Right lobe of liver (tissue), 6 donors: ENCODE data around the gene RIMBP2. TPM values are rescaled to one million over a fixed set of nuclear protein-coding genes. Genes with fewer than 3 reads are reported as not detected.
A peak's percentile ranks its signal among the peaks of the same experiment; 100 is the strongest.

ENCODE experiments used
- ATAC-seq, 4 donors: fragments of 200-7000 bp; cut with Tn5 transposase; one replicate each; pipeline ENCODE4 v1.9.1; 2020; ENCODE audit warnings: mild to moderate bottlenecking in 4 of 4, moderate library complexity in 4 of 4
- DNase-seq, 3 donors: peaks; one replicate each; pipeline ENCODE4 v3.0.0-alpha.2; 2020
- H3K27ac ChIP-seq, 3 donors: fragments of 200-600 bp; one replicate each; pipeline ENCODE4 v1.8.0; 2022
- H3K27me3 ChIP-seq, 2 donors: fragments of 200-600 bp; one replicate each; pipeline ENCODE4 v1.8.0; 2022
- H3K36me3 ChIP-seq, 4 donors: fragments of 200-600 bp; sonication (generic) in 1 of 4; one replicate each; pipeline versions ENCODE4 v1.5.1 to v1.8.0; 2017 to 2022; ENCODE audit warnings: control low read depth in 1 of 4
- H3K4me1 ChIP-seq, 4 donors: fragments of 200-600 bp; sonication (generic) in 1 of 4; one replicate each; pipeline versions ENCODE4 v1.5.1 to v1.8.0; 2017 to 2022; ENCODE audit warnings: control low read depth in 1 of 4
- H3K4me3 ChIP-seq, 3 donors: fragments of 200-600 bp; one replicate each; pipeline ENCODE4 v1.8.0; 2022
- H3K9me3 ChIP-seq, 4 donors: fragments of 200-600 bp; sonication (generic) in 1 of 4; one replicate each; pipeline versions ENCODE4 v1.5.1 to v1.8.0; 2017 to 2022; ENCODE audit warnings: control low read depth in 1 of 4
- POLR2A ChIP-seq: fragments of 450-650 bp; IDR thresholded peaks from one replicate; pipeline ENCODE4 v1.6.1; 2017; ENCODE audit warnings: antibody characterized with exemption, mild to moderate bottlenecking
- WGBS: methylation state at CpG from one replicate; pipeline ENCODE4 v1.1.6; 2018; ENCODE audit warnings: low coverage, low lambda C conversion rate; ENCODE audit not compliant: insufficient coverage; ENCODE audit errors: missing lambda C conversion rate; 5-methylcytosine and 5-hydroxymethylcytosine counted together
- intact Hi-C, 2 donors: fragments of 100-400 bp; cut with DNase I; formaldehyde crosslinking; loops; one replicate each; pipeline versions ENCODE4 v1.11.2 to v1.14.1; 2022
- total RNA-seq, 6 experiments: library from RNA; depleted of rRNA in 2 of 6; stranded (reverse); fragments of >200 nt in 2 of 6; fragmentation: NEBNext Ultra II Directional in 3 of 6; extraction: Animal tissue kit (Norgen Biotek cat#: 25700) in 3 of 6; gene quantifications; one replicate each; pipeline versions ENCODE4 v1.1.0 to v1.2.4, GENCODE V29; 2016 to 2023
- TF ChIP-seq, protein P1 (sequence below), 4 donors: fragments of 200-600 bp in 3 of 4; fragments of 450-650 bp in 1 of 4; IDR thresholded peaks; one replicate each; pipeline versions ENCODE4 v1.5.1 to v1.8.0; 2016 to 2022; ENCODE audit warnings: antibody characterized with exemption in 4 of 4, mild to moderate bottlenecking in 2 of 4
- donor health status: DM: no; HTN: yes; CAD: no.
- donor health status: DM: no; HTN: no; CAD: no.
- donor health status: DM: no; HTN: no; CAD: no.
- donor health status: DM: no; HTN: yes; CAD: no.
- donor health status: DM: no; HTN: yes; CAD: no.

The RIMBP2 gene
- total RNA-seq, 6 experiments from 2014 or later = 0.04 to 0.19 TPM; not detected in 4

GRCh38 chr12:130702966-130703732, 12.9 kb downstream of the RIMBP2 start:
- ATAC-seq = peak in 1 of 4 donors; percentile 12
- Histone ChIP-seq H3K9me3 (no peaks in the 10 kb centered on the region), H3K4me3 (no peak overlapping the region), H3K27me3 (no peaks in the 10 kb centered on the region), H3K4me1 (no peaks in the 10 kb centered on the region), H3K27ac (no peak overlapping the region), H3K36me3 (no peaks in the 10 kb centered on the region)
- intact Hi-C loops = no loop called here
- 58% methylated on average over 19 of the region's 25 CpGs for WGBS
- DNase-seq = no peak
- TF ChIP-seq, protein P1, sequence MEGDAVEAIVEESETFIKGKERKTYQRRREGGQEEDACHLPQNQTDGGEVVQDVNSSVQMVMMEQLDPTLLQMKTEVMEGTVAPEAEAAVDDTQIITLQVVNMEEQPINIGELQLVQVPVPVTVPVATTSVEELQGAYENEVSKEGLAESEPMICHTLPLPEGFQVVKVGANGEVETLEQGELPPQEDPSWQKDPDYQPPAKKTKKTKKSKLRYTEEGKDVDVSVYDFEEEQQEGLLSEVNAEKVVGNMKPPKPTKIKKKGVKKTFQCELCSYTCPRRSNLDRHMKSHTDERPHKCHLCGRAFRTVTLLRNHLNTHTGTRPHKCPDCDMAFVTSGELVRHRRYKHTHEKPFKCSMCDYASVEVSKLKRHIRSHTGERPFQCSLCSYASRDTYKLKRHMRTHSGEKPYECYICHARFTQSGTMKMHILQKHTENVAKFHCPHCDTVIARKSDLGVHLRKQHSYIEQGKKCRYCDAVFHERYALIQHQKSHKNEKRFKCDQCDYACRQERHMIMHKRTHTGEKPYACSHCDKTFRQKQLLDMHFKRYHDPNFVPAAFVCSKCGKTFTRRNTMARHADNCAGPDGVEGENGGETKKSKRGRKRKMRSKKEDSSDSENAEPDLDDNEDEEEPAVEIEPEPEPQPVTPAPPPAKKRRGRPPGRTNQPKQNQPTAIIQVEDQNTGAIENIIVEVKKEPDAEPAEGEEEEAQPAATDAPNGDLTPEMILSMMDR (IDR thresholded peaks at IDR 0.05) = no peak
- TF ChIP-seq POLR2A = no peak

- no peaks in the 10 kb centered on the region for H3K9me3 ChIP-seq
- DNase-seq (peak in 1 of 3 donors; percentile 25), ATAC-seq (no peak)
- no peak overlapping the region for H3K4me3 ChIP-seq
- no peaks in the 10 kb centered on the region for H3K27me3 ChIP-seq
- TF ChIP-seq POLR2A = no peak
- H3K36me3 ChIP-seq = no peaks in the 10 kb centered on the region
- 59% methylated on average over 6 of the region's 10 CpGs for WGBS
- no peaks in the 10 kb centered on the region for H3K4me1 ChIP-seq
- intact Hi-C loops = no loop called here
- H3K27ac ChIP-seq = no peak overlapping the region
Observed at GRCh38 chr12:130701402-130701744, 14.7 kb downstream of the RIMBP2 start.

GRCh38 chr12:130700492-130701401, 15.4 kb downstream of the RIMBP2 start:
- Histone ChIP-seq H3K4me3 (no peak overlapping the region), H3K9me3 (no peaks in the 10 kb centered on the region), H3K27ac (no peak overlapping the region), H3K4me1 (no peaks in the 10 kb centered on the region), H3K36me3 (no peaks in the 10 kb centered on the region), H3K27me3 (no peaks in the 10 kb centered on the region)
- 49% methylated on average over 9 of the region's 14 CpGs for WGBS
- intact Hi-C loops = no loop called here
- DNase-seq (peak in 1 of 3 donors; percentile 18), ATAC-seq (no peak)
- TF ChIP-seq POLR2A = no peak

DNA sequence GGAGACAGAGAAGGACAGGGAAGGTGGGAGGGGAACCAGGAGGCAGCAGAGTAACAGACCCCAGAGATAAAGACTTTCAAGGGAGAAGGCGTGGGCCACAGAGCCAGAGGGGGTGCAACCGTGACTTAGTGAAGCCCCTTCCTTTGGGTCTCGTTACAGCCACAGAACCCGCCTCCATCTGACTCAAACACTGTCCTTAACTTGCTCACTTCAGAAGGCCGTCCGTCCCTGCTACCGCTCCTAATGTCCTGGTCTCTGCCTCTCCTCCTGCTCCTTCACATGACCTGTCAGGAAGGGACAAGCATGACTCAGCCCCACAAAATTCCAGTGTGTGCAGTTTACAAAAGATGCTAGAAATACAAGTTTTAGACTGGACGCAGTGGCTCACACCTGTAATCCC, 18.0 kb downstream of the RIMBP2 start:
- 85% methylated on average over 4 of the region's 8 CpGs for WGBS
- no peaks in the 10 kb centered on the region for H3K27me3 ChIP-seq
- DNase-seq (no peak), ATAC-seq (no peak)
- H3K9me3 ChIP-seq = no peaks in the 10 kb centered on the region
- intact Hi-C loops = no loop called here
- no peaks in the 10 kb centered on the region for H3K36me3 ChIP-seq
- no peak for TF ChIP-seq POLR2A
- TF ChIP-seq, protein P1 (IDR thresholded peaks at IDR 0.05) = no peak
- H3K4me3 ChIP-seq = no peak overlapping the region
- no peak overlapping the region for H3K27ac ChIP-seq
- no peaks in the 10 kb centered on the region for H3K4me1 ChIP-seq

DNA sequence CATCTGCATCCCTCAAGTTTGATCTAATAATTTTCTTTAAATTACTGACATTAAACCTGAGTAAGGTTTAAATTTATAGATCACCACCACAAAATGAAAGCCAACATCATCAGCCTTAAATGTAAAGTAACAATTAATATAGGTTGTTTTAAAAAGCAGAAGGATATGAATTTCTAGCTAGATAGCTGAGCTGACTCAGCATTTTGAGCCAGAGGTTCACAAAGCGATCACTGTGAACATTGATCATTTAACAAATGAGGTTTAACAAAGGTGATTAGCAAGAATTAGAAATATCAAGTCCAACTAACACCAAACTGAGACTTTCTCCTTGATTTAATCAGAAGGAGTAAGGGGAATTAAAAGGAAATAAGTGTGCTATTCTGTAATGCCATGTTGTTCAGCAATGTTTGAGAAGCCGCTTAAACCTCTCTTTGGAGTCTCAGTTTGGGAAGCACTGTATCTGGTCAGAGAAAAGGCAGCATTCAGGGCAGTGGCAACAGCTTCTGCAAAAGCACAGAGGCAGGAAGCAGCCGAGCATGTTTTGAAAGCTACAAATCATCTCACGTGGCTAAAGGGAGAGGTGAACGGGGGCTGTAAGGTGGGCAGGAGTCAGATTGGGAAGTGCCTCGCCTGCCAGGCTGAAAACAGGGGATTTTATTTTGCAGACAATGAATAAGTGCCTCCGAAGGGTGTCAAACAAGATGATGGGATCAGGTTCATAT, 19.6 kb downstream of the RIMBP2 start:
- 27% methylated on average over 6 of the region's 7 CpGs for whole genome bisulfite sequencing
- no peak overlapping the region for H3K4me3 ChIP-seq
- H3K27ac ChIP-seq = no peak overlapping the region
- H3K36me3 ChIP-seq = no peaks in the 10 kb centered on the region
- TF ChIP-seq, protein P1 (IDR thresholded peaks at IDR 0.05) = no peak
- TF ChIP-seq POLR2A = no peak
- no peaks in the 10 kb centered on the region for H3K4me1 ChIP-seq
- DNase-seq (no peak), ATAC-seq (no peak)
- H3K27me3 ChIP-seq = no peaks in the 10 kb centered on the region
- intact Hi-C loops = no loop called here
- no peaks in the 10 kb centered on the region for H3K9me3 ChIP-seq
